Prostate gland (tissue), 2 donors: Measurements from ENCODE around the gene CHCHD6.

ENCODE experiments used
- POLR2A ChIP-seq: fragments of 450-650 bp; IDR thresholded peaks from one replicate; pipeline ENCODE4 v1.6.1; 2016; ENCODE audit warnings: antibody characterized with exemption, mild to moderate bottlenecking
- POLR2AphosphoS5 ChIP-seq: sonication (generic); formaldehyde crosslinking; IDR thresholded peaks from one replicate; pipeline ENCODE4 v1.6.1; 2017; ENCODE audit warnings: antibody characterized with exemption
- TF ChIP-seq, protein P1 (sequence below), 4 experiments: fragments of 200-600 bp in 2 of 4; fragments of 450-650 bp in 2 of 4; sonication (generic) in 2 of 4; IDR thresholded peaks; 1 replicate in 3 of 4; 2 replicates in 1 of 4; pipeline ENCODE4 v1.5.1; 2016 to 2019; ENCODE audit warnings: antibody characterized with exemption in 4 of 4, mild to moderate bottlenecking in 2 of 4, moderate library complexity in 2 of 4

DNA sequence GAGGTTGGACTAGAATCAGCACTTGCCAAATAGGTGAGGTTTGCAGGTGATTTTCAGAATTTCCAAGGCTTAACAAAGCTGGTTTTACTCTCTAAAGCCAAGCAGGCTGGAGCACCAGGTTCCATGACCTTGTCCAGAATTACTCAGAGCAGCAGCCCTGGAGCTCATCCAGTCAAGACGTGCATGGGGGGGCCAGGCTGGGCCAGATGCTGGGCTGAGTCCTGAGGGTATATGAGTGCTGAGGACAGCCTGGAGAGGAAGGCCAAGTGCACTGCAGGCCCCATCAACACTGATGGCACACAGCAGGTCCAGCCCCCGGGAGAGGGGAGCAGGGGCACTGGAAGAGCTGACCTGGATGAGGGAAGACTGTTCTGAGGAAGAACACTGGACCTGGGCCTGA is 46.1 kb upstream of the CHCHD6 start:
- TF ChIP-seq POLR2A: no peak
- TF ChIP-seq, protein P1, sequence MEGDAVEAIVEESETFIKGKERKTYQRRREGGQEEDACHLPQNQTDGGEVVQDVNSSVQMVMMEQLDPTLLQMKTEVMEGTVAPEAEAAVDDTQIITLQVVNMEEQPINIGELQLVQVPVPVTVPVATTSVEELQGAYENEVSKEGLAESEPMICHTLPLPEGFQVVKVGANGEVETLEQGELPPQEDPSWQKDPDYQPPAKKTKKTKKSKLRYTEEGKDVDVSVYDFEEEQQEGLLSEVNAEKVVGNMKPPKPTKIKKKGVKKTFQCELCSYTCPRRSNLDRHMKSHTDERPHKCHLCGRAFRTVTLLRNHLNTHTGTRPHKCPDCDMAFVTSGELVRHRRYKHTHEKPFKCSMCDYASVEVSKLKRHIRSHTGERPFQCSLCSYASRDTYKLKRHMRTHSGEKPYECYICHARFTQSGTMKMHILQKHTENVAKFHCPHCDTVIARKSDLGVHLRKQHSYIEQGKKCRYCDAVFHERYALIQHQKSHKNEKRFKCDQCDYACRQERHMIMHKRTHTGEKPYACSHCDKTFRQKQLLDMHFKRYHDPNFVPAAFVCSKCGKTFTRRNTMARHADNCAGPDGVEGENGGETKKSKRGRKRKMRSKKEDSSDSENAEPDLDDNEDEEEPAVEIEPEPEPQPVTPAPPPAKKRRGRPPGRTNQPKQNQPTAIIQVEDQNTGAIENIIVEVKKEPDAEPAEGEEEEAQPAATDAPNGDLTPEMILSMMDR (IDR thresholded peaks at IDR 0.05): no peak
- no peak for TF ChIP-seq POLR2AphosphoS5
